GM23338 (cell line): ENCODE results near the gene NT5DC3. TPM values are rescaled to one million over a fixed set of nuclear protein-coding genes. Genes with fewer than 3 reads are reported as not detected.

Experiments
- ATAC-seq: fragments of 200-7000 bp; cut with Tn5 transposase; 3 replicates; pipeline ENCODE4 v1.9.1; 2020
- DNase-seq: peaks from one replicate; pipeline ENCODE4 v3.0.0-alpha.2; 2015; ENCODE audit warnings: low spot score
- H2AFZ ChIP-seq: fragments of 200-600 bp; sonication (generic); 2 replicates; pipeline ENCODE4 v1.8.0; 2016; ENCODE audit warnings: antibody characterized with exemption, mild to moderate bottlenecking, moderate library complexity
- H3F3A ChIP-seq: fragments of 200-600 bp; sonication (generic); replicated peaks from 2 replicates; pipeline ENCODE4 v1.8.0; 2017; ENCODE audit warnings: antibody characterized with exemption, mixed run types, low read depth
- H3K27ac ChIP-seq: fragments of 200-600 bp; sonication (generic); 2 replicates; pipeline ENCODE4 v1.6.1; 2016; ENCODE audit warnings: low read depth
- H3K27me3 ChIP-seq: fragments of 200-600 bp; sonication (generic); 2 replicates; pipeline ENCODE4 v1.8.0; 2016; ENCODE audit warnings: mild to moderate bottlenecking, mixed run types, moderate library complexity; ENCODE audit not compliant: insufficient read depth
- H3K36me3 ChIP-seq: fragments of 200-600 bp; sonication (generic); 2 replicates; pipeline ENCODE4 v1.8.0; 2016; ENCODE audit warnings: mild to moderate bottlenecking; ENCODE audit not compliant: insufficient read depth
- H3K4me1 ChIP-seq: fragments of 200-600 bp; sonication (generic); 2 replicates; pipeline ENCODE4 v1.8.0; 2016; ENCODE audit warnings: mild to moderate bottlenecking, moderate library complexity; ENCODE audit not compliant: insufficient read depth
- H3K4me2 ChIP-seq: fragments of 200-600 bp; sonication (generic); 2 replicates; pipeline ENCODE4 v1.7.1; 2017; ENCODE audit warnings: mixed run types
- H3K4me3 ChIP-seq: fragments of 200-600 bp; sonication (generic); 2 replicates; pipeline ENCODE4 v1.6.1; 2016; ENCODE audit warnings: mixed run types
- H3K79me2 ChIP-seq: fragments of 200-600 bp; sonication (generic); replicated peaks from 2 replicates; pipeline ENCODE4 v1.8.0; 2017; ENCODE audit warnings: mild to moderate bottlenecking; ENCODE audit not compliant: insufficient read depth
- H3K9me2 ChIP-seq: fragments of 200-600 bp; sonication (generic); 2 replicates; pipeline ENCODE4 v1.8.0; 2017; ENCODE audit not compliant: insufficient read depth
- H4K20me1 ChIP-seq: fragments of 200-600 bp; sonication (generic); replicated peaks from 2 replicates; pipeline ENCODE4 v1.8.0; 2017; ENCODE audit warnings: mild to moderate bottlenecking; ENCODE audit not compliant: insufficient read depth
- H3K27ac Mint-ChIP-seq: 2 replicates; pipeline ENCODE4 v1.8.0; 2020; ENCODE audit warnings: inconsistent platforms, mild to moderate bottlenecking, moderate library complexity, mixed read lengths
- H3K27me3 Mint-ChIP-seq: 3 replicates; pipeline ENCODE4 v1.8.0; 2022; ENCODE audit warnings: low read depth, mild to moderate bottlenecking, moderate library complexity, mixed read lengths, inconsistent platforms; ENCODE audit not compliant: insufficient read depth, poor library complexity
- H3K36me3 Mint-ChIP-seq: 3 replicates; pipeline ENCODE4 v1.8.0; 2021; ENCODE audit warnings: low read depth, mild to moderate bottlenecking, inconsistent platforms, moderate library complexity, mixed read lengths
- H3K4me1 Mint-ChIP-seq: 3 replicates; pipeline ENCODE4 v1.8.0; 2020; ENCODE audit warnings: mild to moderate bottlenecking, inconsistent platforms, mixed read lengths
- H3K4me3 Mint-ChIP-seq: 3 replicates; pipeline ENCODE4 v1.8.0; 2021; ENCODE audit warnings: moderate library complexity, mild to moderate bottlenecking, inconsistent platforms, mixed read lengths
- H3K9me3 Mint-ChIP-seq: 3 replicates; pipeline ENCODE4 v1.8.0; 2020; ENCODE audit warnings: moderate library complexity, mild to moderate bottlenecking, inconsistent platforms, mixed read lengths
- CREB1 ChIP-seq: fragments of 250-450 bp; sonication (Bioruptor Pico); IDR thresholded peaks from 2 replicates; pipeline ENCODE4 v1.5.0; 2020; ENCODE audit warnings: low read depth, mild to moderate bottlenecking, moderate library complexity
- CTCF ChIP-seq, 2 experiments: fragments of 200-600 bp in 1 of 2; sonication (generic) in 1 of 2; conservative IDR thresholded peaks; 2 replicates each; pipeline versions ENCODE4 v1.5.1 to v1.6.1; 2016 to 2017; ENCODE audit warnings: antibody characterized with exemption in 2 of 2, low read depth in 2 of 2, mild to moderate bottlenecking in 2 of 2, moderate library complexity in 1 of 2
- EZH2 ChIP-seq: fragments of 200-600 bp; sonication (generic); IDR thresholded peaks from one replicate; pipeline ENCODE4 v1.8.0; 2017; ENCODE audit warnings: antibody characterized with exemption, mild to moderate bottlenecking, low read depth; ENCODE audit not compliant: unreplicated experiment
- JUNB ChIP-seq: IDR thresholded peaks from one replicate; pipeline ENCODE4 v1.6.1; 2016; ENCODE audit warnings: antibody characterized with exemption; ENCODE audit not compliant: unreplicated experiment
- STAT1 ChIP-seq: IDR thresholded peaks from one replicate; pipeline ENCODE4 v1.6.1; 2016; ENCODE audit warnings: antibody characterized with exemption; ENCODE audit not compliant: unreplicated experiment
- ZNF462 ChIP-seq: fragments of 250-450 bp; sonication (Bioruptor Pico); IDR thresholded peaks from 2 replicates; pipeline ENCODE4 v1.5.0; 2020; ENCODE audit warnings: mild to moderate bottlenecking, moderate library complexity
- polyA plus RNA-seq: library from polyadenylated mRNA; unstranded; fragments of >200 nt; fragmentation: Nextera tagmentation; extraction: Ambion mirVana; gene quantifications from 2 replicates; pipeline ENCODE4 v1.2.1, GENCODE V29; 2016
- total RNA-seq: library from RNA; depleted of rRNA; stranded (reverse); fragments of >200 nt; shearing (Covaris generic); gene quantifications from 2 replicates; pipeline ENCODE4 v1.2.3, GENCODE V29; 2014

NT5DC3 gene
- total and polyA plus RNA-seq, 2 experiments from 2014 or later: 2.2 to 12.5 TPM

- TF ChIP-seq ZNF462 (CRISPR knock-in tag) (no peak), CTCF (conservative IDR thresholded peaks at IDR 0.05; ENCODE audit: low read depth in 2 of 2) (no peak), CREB1 (no peak)
These were observed 49.6 kb downstream of the NT5DC3 start (continued) for GRCh38 chr12:103791350-103791920.

- H3K4me3 Mint-ChIP-seq: no peak overlapping the region
- no peaks in the 10 kb centered on the region for H3K79me2 ChIP-seq
- peaks cover 25% of the 10 kb centered on the region for H3K36me3 Mint-ChIP-seq
- no peaks in the 10 kb centered on the region for H3K36me3 ChIP-seq
- no peaks in the 10 kb centered on the region for H4K20me1 ChIP-seq
- DNase-seq: no peak
- no peak overlapping the region for H2AFZ ChIP-seq
- no peaks in the 10 kb centered on the region for H3K9me3 Mint-ChIP-seq
- no peaks in the 10 kb centered on the region for H3K9me2 ChIP-seq
- H3K4me1 Mint-ChIP-seq: peaks cover under 1% of the 10 kb centered on the region; the same call in 1 of the 3 replicates
- no peak for ATAC-seq
- H3K27me3 Mint-ChIP-seq: no peaks in the 10 kb centered on the region
- H3F3A ChIP-seq: no peaks in the 10 kb centered on the region
- H3K4me1 ChIP-seq: no peaks in the 10 kb centered on the region
- H3K4me3 ChIP-seq: no peak overlapping the region
- H3K4me2 ChIP-seq: no peak overlapping the region
- H3K27ac ChIP-seq: no peak overlapping the region
- no peak overlapping the region for H3K27ac Mint-ChIP-seq
- no peaks in the 10 kb centered on the region for H3K27me3 ChIP-seq
- no peak for TF ChIP-seq ZNF462 (CRISPR knock-in tag)
- no peak for TF ChIP-seq CREB1
- TF ChIP-seq JUNB: no peak
- no peak for TF ChIP-seq STAT1
- TF ChIP-seq EZH2: no peak
These were observed 54.8 kb downstream of the NT5DC3 start for GRCh38 chr12:103786201-103786600.
